KBM-7 (cell line): Measurements from ENCODE around the gene CD40LG.

Experiments used
- DNase-seq: peaks from one replicate; pipeline ENCODE4 v3.0.0-alpha.2; 2015
- in situ Hi-C: fragments of 300-500 bp; cut with MboI; formaldehyde crosslinking; loops from 2 replicates; pipeline ENCODE4 v1.14.3; 2020; ENCODE audit warnings: low sequenced_read_pairs, low pct_unique_long_range_greater_than_20kb, mixed read lengths

Gene CD40LG

GRCh38 chrX:136689436-136689835 lies 41.5 kb downstream of the CD40LG start:
- in situ Hi-C loops = no loop called here
- DNase-seq = no peak

- no peak for DNase-seq
- in situ Hi-C loops = no loop called here
These were observed 43.3 kb downstream of the CD40LG start for GRCh38 chrX:136691028-136691809.

- in situ Hi-C loops = no loop called here
- no peak for DNase-seq
These were observed 44.3 kb downstream of the CD40LG start for GRCh38 chrX:136692271-136692670.

GRCh38 chrX:136694431-136695087 lies 46.6 kb downstream of the CD40LG start:
- DNase-seq = peak; percentile 51

GRCh38 chrX:136697156-136697555 lies 49.2 kb downstream of the CD40LG start:
- in situ Hi-C loops = no loop called here
- no peak for DNase-seq

More at GRCh38 chrX:136694431-136695087, 46.6 kb downstream of the CD40LG start:
- in situ Hi-C loops = no loop called here

DNA sequence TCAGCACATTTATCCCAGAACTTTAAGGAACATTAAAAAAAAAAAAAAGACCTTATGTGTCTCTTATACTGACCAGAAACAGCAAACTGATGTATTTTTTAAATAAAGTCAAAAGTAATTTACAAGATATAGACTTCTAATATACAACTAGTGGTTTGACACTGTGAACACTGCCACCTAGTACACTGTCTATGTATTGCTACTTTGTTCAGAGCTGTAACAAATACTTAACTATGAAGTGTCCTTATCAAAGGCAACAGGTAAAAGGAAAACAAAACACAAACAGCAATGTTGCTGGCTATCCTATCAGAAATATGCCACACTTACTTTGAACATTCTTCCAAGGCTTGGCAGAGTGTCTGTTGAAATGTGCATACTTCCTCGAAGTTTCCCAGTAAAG lies 60.4 kb downstream of the CD40LG start:
- in situ Hi-C loops = no loop called here
- no peak for DNase-seq
